Measurements from ENCODE around the gene CDK5RAP3. TPM values are rescaled to one million over a fixed set of nuclear protein-coding genes. Genes with fewer than 3 reads are reported as not detected.

CDK5RAP3 gene
- total RNA-seq, 1 donor from 2014 or later, result 344 TPM

DNA sequence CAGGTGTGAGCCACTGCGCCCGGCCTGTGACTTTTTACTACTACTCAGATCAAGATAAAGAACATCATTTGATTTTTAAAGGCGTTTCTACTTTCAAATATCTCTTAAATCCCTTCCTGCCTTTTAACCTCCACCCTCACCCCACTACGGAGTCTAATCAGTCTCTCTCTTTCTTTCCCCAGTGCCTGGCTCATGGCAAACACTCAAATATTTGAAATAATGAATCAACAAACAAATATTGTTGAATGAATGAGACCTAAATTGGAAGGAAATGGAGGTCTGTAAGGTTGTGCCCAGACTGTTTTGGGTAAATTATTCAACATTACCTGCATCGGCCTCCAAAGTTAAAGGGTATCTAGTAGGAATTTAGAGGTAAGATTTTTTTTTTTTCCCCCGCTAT is 52.0 kb downstream of the CDK5RAP3 start:
- Mint-ChIP-seq H3K27me3 (peaks cover 52% of the 10 kb centered on the region), H3K36me3 (ENCODE audit: insufficient read depth) (no peaks in the 10 kb centered on the region), H3K4me1 (ENCODE audit: low read depth) (peaks cover 16% of the 10 kb centered on the region), H3K4me3 (ENCODE audit: low read depth) (peak overlapping the region; percentile 16), H3K9me3 (ENCODE audit: low read depth) (no peaks in the 10 kb centered on the region), H3K27ac (no peak overlapping the region)
- DNase-seq (ENCODE audit: low spot score, unreplicated experiment), result no peak
- TF ChIP-seq, protein P1, sequence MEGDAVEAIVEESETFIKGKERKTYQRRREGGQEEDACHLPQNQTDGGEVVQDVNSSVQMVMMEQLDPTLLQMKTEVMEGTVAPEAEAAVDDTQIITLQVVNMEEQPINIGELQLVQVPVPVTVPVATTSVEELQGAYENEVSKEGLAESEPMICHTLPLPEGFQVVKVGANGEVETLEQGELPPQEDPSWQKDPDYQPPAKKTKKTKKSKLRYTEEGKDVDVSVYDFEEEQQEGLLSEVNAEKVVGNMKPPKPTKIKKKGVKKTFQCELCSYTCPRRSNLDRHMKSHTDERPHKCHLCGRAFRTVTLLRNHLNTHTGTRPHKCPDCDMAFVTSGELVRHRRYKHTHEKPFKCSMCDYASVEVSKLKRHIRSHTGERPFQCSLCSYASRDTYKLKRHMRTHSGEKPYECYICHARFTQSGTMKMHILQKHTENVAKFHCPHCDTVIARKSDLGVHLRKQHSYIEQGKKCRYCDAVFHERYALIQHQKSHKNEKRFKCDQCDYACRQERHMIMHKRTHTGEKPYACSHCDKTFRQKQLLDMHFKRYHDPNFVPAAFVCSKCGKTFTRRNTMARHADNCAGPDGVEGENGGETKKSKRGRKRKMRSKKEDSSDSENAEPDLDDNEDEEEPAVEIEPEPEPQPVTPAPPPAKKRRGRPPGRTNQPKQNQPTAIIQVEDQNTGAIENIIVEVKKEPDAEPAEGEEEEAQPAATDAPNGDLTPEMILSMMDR (IDR thresholded peaks at IDR 0.05; ENCODE audit: unreplicated experiment), result no peak

DNA sequence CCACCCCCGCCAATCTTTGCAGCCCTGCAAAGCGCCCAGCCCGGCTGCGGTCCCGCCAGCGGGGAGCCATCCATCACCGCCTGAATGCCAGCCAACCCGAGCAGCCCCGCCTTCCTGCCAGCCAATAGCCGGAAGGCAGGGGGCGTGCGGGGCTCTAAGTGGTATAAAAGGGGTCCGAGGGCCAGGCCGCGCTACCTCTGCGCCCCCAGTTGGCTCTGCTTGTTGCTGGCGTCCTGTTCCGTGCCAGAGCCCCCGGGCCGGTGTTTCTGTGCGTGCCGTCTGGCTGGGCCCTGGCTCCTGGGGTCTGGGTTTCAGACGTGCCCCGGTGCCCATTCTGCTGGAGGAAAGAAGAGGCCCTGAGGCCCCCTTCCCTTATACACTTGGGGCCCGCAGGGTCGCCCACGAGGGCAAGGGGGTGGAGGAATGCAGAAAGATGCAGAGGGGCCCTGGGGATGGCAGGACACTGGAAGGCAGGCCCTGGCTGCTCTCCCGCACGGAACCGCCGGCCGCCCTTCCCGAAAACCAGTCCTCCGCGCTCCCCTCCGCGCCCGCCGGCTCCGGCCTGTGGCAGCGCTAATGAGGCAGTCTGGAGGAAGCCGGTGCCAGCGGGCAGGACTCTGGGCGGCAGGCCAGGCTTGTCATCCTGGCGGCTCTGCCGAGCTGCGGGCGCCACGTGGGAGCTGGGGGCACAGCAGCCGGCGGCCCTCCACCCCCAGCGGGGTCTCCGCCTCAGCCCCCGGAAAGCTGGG is 52.7 kb downstream of the CDK5RAP3 start:
- H3K27ac Mint-ChIP-seq, result no peak overlapping the region
- peak; percentile 63 for DNase-seq (ENCODE audit: low spot score, unreplicated experiment)
- H3K36me3 Mint-ChIP-seq (ENCODE audit: insufficient read depth), result no peaks in the 10 kb centered on the region
- H3K27me3 Mint-ChIP-seq, result peaks cover 55% of the 10 kb centered on the region
- peaks cover 14% of the 10 kb centered on the region for H3K4me1 Mint-ChIP-seq (ENCODE audit: low read depth)
- H3K4me3 Mint-ChIP-seq (ENCODE audit: low read depth), result peak overlapping the region; percentile 64
- TF ChIP-seq, protein P1 (IDR thresholded peaks at IDR 0.05; ENCODE audit: unreplicated experiment), result peak; percentile 26
- no peaks in the 10 kb centered on the region for H3K9me3 Mint-ChIP-seq (ENCODE audit: low read depth)

DNA sequence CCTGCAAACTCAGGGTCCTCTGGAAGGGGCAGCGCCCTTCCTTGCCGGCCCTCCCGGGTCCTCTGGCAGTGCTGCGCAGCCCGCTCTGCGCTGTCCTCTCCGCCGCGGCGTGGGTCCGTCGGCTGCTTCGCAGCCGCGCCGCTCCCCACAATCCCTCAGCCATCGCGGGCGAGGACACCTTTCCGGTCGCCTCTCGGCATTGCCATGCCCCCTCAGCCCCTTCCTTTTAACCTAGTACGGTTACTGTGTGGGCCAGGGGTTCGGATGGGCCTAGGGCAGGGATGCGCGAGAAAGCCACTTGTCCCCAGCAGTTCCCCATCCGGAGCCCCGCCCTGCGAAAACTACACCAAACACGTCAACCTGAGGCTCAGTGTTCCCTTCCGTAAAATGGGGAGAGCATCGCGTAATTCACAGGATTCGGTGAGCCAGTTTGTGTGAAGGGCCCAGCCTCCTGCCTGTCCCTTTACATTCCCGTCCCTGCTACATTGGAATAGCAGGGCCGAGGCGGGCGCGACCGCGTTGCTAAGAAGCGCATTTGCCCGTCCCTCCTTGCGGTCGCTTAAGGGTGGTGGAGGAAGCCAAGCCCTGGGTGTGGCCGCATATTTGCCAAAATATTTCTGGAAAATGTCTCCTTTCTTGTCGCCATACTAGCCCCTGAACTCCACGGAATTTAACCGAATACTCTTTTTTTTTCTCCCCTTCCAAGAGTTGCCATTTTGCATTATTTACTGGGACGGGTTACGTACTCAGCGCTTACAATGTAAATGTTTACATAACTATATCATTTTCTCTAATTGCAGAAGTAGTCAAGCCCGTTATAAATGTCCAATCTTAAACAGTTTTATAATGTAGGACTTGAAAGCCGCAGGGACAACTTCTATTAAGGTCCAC is 53.5 kb downstream of the CDK5RAP3 start:
- peak overlapping the region; percentile 64 for H3K27ac Mint-ChIP-seq
- H3K4me1 Mint-ChIP-seq (ENCODE audit: low read depth), result peaks cover 14% of the 10 kb centered on the region
- H3K4me3 Mint-ChIP-seq (ENCODE audit: low read depth), result peak overlapping the region; percentile 65
- DNase-seq (ENCODE audit: low spot score, unreplicated experiment), result no peak
- TF ChIP-seq, protein P1 (IDR thresholded peaks at IDR 0.05; ENCODE audit: unreplicated experiment), result no peak
- H3K9me3 Mint-ChIP-seq (ENCODE audit: low read depth), result no peaks in the 10 kb centered on the region
- H3K27me3 Mint-ChIP-seq, result peaks cover 57% of the 10 kb centered on the region
- no peaks in the 10 kb centered on the region for H3K36me3 Mint-ChIP-seq (ENCODE audit: insufficient read depth)

DNA sequence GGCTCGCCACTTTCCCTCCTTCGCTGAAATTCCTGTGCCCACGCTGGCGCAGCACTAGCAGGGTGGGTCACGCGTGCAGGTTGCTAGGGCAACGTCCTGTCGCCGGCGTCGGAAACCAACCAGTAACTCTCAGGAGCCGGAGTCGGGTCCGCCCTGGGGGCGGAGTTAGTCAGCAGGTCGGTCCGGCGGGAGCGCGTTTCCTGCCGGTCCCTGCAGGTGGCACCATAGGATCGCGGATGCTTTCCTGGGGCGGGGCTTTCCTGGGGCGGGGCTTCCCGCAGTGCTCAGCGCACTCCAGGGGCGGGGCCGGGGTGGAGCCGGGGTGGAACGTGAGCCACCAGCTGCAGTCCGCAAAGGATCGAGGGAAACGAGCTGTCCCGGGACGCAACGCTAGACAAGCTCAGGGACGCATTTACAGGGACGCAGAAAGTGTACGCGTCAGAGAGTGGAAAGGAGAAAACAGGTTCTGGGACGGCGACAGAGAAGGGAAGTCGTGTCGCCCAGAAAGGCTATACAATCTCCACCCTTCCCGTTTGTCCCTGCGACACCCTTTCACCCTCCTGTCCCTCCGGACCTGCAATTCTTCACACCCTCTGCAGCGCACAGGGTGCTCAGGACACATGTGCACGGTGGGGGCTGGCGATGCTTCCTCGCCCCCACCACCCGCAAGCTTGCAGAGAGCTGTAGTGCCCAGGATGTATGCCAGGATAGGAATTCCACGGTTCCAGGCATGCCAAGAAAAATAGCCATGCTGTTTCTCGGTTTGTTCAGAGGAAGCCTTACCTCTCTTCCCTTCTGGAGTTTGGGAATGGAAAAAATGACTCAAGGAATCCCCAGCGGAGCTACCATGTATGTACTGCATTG is 54.4 kb downstream of the CDK5RAP3 start:
- no peaks in the 10 kb centered on the region for H3K9me3 Mint-ChIP-seq (ENCODE audit: low read depth)
- H3K36me3 Mint-ChIP-seq (ENCODE audit: insufficient read depth), result no peaks in the 10 kb centered on the region
- H3K27me3 Mint-ChIP-seq, result peaks cover 56% of the 10 kb centered on the region
- H3K4me1 Mint-ChIP-seq (ENCODE audit: low read depth), result peaks cover 14% of the 10 kb centered on the region
- peak overlapping the region; percentile 65 for H3K4me3 Mint-ChIP-seq (ENCODE audit: low read depth)
- peak overlapping the region; percentile 64 for H3K27ac Mint-ChIP-seq
- TF ChIP-seq, protein P1 (IDR thresholded peaks at IDR 0.05; ENCODE audit: unreplicated experiment), result peak; percentile 77
- DNase-seq (ENCODE audit: low spot score, unreplicated experiment), result peak; percentile 96
